GM18909 (cell line): Measurements from ENCODE around the gene RNF4.

Source experiments
- ATAC-seq: cut with Tn5 transposase; IDR thresholded peaks from one replicate; pipeline ENCODE4 v1.9.1; 2021; ENCODE audit warnings: mild to moderate bottlenecking; ENCODE audit not compliant: unreplicated experiment, poor library complexity

RNF4 gene

GRCh38 chr4:2436761-2437474 is 32.0 kb upstream of the RNF4 start:
- no peak for ATAC-seq

DNA sequence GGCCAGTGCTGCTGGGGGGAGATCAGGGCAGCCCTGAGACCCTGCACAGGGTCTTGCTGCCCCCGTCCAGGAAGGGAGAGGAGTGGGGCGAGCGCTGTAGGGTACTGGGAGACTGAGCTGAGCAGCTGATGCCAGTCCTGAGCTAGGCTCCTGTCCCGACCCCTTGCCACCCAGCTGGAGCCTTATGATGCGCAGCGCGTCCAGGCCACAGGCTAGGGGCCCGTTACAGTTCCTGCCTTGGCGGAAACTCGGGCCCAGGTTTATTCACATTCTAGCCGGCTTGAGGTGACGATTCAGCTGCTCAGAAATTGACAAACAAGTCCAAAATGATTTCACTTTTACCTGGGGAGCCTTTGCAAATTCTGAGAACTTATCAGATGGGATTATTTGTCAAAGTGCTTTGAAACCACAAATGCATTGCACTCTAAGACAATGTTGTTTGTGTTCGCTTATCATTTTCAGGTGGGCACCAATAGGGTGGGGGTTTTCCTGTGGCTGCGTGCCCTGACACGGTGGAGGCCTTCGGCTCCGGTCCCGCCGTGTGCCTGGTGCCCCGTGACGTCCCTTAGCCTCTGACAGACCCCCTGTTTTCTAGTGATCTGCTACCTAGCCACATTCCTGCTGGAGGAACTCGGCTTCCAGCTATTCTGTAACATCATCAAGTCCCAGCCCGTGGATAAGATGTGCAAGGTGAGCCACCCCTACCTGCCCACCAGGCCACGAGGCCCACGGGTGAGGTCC is 31.3 kb upstream of the RNF4 start:
- no peak for ATAC-seq

DNA sequence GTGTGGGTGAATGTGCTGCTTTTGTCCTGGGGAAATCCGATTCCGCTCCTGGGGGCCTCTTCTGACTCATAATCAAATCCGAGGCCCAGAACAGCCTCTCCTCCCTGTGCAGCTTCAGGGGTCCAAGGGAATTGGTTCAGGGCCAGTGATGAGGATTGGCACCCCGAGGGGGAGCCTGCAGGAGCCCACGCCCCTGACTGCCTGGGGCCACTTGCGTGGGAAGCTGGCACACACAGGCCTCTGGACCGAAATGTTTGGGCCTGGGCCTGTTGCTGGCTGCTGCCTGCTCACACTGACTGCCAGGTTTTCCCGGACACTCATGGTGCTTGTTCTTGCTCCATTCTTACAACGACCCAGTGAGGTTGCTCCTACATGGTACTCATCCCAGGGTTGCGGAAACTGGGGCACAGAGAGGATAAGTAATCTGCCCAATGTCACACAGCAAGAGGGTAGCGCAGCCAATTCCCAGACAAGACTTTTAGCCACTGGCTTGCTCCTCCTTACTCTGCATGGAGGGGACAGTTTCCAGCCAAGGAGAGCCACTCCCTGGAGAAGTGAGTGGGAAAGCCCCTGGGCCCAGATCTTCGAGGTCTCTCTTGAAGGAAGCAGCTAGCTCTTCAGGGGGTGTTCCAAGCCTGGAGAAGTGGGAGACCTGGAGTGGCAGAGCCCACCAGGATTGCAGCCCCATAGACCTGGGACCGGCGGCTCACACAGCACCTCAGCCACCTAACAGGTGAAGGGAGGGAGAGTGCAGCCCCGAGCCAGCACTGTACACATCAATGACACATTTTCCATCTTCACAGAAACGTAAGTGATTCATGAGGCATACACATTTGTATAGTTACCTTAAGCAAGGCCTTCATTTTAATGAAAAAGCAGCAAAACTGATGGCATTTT is 29.8 kb upstream of the RNF4 start:
- no peak for ATAC-seq

DNA sequence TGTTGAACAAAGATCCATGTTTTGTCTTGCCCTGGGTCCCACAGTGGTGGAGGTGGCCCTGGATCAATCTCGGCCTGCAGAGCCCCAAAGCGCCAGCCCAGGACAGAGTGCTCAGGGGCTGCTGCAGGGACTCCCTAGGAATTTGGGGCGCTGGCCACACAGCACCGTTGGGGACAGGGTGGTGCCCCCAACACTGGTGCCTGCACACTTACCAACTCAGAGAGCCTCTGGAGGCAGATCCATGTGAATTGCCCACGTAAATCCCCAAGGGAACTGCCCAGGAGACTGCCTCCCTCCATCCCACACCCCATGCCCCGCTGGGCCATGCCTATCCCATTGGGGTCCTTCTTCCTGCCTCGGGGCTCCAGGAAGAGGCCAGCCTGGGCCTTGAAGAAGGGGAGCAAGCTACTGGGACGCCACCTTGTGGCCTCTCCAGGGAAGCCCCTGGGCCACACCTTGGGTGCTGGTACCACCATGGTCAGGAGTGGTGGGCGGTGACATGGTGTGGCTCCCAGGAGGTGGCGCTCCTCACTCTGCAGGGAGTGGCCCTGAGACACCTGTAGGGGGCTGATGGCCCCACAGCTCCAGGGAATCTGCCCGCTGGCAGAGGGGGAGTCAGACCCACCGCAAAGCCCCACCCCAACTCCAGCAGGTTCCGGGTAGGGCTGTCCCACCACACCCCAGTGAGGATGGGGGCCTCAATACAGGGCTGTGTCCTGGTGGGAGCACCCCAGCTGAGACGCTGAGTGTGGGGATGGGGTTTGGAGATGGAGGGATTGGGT is 27.3 kb upstream of the RNF4 start:
- ATAC-seq: peak; percentile 83

DNA sequence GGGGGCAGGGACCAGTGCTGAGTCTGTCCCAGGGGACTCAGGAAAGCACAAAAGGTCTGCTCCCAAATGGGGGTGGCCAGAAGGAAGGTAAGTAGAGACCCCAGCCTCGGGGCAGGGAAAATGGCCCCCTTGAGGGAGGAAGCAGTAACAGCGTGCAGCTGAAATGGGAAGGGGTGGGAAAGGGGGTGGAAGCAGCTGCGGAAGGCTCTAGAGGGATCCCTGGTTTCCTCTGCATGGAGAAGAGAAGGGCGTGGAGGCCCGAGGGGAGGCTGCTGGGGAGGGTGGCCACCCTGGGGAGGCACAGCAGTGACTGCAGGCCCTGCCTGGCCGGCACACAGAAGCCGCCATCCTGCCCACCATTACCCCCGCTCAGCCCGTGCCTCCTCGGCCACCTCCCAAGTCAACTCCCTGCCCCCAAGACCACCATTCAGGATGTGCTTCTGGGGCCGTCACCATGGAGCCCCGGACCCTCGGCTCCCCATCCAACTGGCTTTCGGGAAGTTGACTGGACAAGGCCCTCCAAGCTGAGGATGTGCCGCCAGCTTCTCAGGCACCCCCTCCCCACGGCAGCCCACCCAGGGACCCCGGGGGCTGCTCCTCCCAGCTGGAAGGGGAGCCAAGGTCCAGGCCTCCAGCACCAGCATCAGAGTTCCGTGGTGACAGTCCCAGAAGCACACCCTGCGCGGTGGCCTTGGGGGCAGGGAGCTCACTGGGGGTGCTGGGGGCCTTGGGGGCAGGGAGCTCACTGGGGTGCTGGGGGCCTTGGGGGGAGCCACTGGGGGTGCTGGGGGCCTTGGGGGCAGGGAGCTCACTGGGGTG is 26.5 kb upstream of the RNF4 start:
- ATAC-seq: no peak

DNA sequence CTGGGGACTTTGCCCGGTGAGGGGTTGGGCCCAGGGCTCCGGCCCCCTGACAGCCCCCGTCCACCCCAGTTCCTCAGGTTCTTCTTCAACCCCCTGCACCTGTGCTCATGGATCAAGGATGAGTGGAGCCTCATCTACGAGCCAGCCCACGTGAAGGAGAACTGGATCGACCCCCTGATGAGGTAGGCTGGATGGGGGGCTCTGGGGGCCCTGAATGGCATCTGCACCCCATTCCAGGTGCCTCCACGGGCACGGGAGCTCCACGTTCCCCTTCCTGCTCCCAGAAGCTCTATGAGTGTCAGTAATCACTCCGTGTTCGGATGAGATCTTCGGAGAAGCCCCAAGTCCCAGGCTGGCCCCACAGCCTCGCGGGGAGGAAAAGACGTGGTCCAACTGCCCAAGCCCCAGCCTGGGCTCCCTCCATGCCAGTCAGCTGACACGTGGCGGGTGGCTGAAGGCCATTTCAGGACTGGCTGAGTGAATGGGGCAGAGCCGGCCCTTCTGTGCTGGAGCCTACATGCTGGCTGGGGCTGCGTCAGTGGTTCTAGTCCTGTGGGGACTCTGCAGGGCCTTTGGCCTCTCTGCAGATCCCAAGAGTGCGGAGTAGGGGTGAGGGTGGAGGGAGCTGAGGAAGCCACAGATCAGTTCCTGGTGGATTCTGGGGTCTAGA is 25.7 kb upstream of the RNF4 start:
- no peak for ATAC-seq

DNA sequence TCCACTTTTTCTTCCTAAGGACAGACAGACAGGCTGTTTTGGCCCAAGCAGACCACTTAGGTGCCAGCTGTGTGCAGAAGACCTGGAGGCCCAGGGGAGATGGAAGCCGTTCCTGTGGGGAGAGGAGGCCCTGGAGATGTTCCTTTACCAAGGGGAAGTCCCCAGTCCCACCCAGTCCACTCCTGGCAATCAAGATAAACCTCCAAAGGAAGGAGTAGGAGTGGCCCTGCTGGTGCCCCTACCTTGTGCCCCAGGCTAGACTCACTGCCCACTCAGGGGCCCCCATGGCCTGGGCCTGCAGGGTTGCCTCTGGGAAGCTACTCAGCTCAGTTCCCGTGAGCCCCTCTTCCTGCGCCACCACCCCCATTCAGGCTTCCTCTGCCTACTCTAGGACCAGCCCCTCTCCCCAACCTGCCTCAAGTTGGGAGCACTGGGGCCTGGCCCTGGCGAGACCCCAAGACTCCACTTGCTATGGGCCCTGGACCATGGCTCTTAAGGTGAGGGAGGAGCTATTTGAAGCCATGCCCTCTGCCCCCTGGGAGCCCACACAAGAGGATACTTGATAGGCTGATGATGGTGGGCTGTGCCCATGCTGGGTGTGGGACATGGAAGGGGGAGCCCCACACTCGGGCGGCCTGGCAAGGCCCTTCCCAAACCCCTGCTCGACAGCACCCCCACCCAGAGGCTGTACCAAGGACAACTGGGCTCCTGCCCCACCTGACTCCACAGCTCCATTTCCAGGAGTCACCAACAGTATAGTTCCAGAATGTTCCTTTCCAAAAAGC is 24.8 kb upstream of the RNF4 start:
- no peak for ATAC-seq

GRCh38 chr4:2445130-2445529 is 23.8 kb upstream of the RNF4 start:
- ATAC-seq: no peak

DNA sequence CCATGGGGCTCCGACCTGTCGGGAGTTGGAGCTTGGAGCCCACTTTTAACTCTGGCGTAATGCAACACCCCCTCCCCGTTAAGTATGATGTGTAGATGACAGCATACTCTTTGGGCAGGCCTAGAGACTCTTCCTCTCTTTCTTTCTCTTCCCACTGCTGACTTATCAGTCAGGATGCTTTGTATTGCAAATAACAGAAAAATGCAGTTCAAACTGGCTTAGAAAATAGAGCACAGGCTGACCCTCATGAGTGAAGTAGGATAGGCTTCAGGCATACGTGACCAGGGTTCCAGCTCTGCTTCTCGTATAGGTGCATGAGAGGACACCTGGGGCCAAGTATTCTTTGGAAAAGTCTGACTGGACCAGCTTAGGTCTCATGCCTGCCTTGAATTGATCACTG is 23.3 kb upstream of the RNF4 start:
- ATAC-seq: no peak

GRCh38 chr4:2446656-2447564 is 22.0 kb upstream of the RNF4 start:
- no peak for ATAC-seq

- ATAC-seq: no peak
Measured at GRCh38 chr4:2448589-2448988, 20.3 kb upstream of the RNF4 start.

DNA sequence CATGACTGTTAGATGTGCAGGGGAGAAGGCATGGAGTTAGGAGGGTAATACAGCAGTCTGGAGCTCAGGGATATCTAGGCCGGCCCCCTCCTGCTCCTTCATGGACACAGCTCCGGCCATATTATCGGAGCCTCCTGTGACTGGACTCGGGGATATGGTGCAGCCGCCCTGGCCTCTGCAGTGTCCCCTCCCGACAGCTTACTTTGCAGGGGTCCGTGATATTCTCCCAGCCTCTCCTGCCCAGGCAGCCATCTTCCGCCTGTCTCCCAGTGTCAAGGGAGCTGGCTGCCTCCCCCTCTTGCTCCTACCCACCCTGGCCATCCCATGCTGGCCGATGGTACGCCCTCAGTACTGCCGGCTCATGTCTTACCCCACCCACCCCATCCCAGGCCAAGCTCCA is 19.9 kb upstream of the RNF4 start:
- ATAC-seq: no peak

DNA sequence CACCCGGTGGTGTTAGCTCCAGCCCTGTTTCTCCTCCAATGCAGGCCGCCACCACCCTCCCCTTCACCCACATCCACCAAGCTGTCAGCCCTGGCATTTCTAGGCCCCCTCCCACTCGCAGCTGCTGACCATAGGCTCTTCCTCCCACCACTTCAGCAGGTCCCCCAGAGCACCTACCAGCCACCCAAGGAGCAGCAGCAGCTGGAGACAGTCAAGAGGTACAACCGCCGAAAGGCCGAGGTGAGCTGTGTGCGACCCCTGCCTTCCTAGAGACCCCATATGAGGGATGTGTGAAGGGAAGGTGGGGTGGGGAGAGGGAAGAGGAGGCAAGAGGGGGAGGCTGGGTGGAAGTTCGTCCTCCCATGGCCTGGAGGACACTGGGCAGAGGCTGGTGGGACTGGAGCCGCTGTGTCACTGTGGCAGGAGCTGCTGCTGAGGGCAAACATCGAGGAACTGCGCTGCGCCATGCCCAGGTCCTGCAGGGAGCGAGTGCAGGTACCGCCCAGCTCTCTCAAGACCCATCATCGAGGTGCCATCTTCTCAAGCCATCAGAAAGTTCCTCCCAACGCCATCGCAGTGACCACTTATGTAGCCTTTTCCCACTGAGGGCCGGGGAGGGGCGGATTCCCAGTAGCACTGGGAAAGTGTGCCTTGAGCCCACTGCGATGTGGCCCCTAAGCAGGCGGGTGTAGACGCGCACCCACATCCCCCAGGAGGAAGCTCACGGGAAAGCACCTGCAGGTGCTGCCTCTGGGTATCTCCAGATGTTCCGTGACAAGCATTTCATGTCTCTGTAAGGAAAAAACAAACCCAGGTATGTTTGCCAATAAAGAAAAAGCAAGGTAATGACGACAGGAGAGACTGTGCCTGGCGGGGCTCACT is 19.2 kb upstream of the RNF4 start:
- ATAC-seq: no peak

DNA sequence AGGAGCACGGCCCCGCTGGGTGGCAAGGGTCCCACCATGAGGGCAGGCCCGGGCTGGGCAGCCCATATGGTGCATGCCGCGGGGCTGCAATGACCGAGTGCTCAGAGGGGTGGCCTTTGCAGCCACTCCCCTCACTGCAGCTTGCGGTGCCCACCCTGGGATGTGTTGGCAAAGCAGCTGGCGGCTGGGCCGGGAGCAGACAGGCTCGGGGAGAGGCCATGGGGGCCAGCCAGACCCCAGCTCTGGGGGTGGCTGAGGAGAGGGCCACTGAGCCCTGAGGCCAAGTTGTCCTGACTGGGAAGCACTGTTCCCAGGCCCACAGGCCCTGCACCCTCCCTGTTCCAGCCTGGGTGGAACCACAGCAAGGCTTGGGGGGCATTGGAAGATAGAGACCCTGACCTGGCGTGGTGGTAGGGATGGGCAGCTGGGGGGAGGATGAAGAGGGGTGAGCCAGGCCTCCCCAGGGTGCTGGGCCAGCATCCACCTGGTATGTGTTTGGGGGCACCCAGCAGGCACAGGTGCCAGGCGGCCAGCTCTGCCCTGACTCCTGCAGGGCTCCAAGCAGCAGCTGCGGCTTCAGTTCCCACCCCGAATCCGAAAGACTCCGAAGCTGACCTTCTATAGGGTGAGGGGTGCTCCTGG is 18.4 kb upstream of the RNF4 start:
- ATAC-seq: no peak

- no peak for ATAC-seq
Measured at GRCh38 chr4:2451036-2451520, 17.8 kb upstream of the RNF4 start.
